Measurements from ENCODE around the gene PTPRN2. TPM values are rescaled to one million over a fixed set of nuclear protein-coding genes. Genes with fewer than 3 reads are reported as not detected.

The PTPRN2 gene
- polyA plus RNA-seq, 1 experiment = 0.02 TPM

DNA sequence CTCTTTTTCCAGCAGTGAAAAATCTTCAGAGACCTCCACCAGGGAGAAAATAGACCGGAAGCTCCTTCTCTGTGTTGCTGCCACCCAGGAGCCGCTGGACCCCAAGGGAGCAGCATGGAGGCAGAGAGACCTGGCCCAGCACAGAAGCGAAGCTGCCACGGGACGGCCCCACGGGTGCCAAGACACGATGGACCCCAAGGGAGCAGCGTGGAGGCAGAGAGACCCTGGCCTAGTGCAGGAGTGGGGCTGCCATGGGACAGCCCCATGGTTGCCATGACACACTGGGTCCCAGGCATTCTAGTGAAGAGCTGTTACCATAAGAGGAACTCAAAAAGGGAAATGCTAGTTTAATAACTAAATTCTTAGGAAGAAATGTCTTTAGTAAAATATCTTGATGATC, 186.3 kb downstream of the PTPRN2 start:
- no peak overlapping the region for H3K4me3 ChIP-seq (ENCODE audit: low read depth, low read length)
- H3K9me3 ChIP-seq (ENCODE audit: control insufficient read depth, insufficient read depth, low read length) = peaks cover 79% of the 10 kb centered on the region
- TF ChIP-seq, protein P1, sequence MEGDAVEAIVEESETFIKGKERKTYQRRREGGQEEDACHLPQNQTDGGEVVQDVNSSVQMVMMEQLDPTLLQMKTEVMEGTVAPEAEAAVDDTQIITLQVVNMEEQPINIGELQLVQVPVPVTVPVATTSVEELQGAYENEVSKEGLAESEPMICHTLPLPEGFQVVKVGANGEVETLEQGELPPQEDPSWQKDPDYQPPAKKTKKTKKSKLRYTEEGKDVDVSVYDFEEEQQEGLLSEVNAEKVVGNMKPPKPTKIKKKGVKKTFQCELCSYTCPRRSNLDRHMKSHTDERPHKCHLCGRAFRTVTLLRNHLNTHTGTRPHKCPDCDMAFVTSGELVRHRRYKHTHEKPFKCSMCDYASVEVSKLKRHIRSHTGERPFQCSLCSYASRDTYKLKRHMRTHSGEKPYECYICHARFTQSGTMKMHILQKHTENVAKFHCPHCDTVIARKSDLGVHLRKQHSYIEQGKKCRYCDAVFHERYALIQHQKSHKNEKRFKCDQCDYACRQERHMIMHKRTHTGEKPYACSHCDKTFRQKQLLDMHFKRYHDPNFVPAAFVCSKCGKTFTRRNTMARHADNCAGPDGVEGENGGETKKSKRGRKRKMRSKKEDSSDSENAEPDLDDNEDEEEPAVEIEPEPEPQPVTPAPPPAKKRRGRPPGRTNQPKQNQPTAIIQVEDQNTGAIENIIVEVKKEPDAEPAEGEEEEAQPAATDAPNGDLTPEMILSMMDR (IDR thresholded peaks at IDR 0.05; ENCODE audit: low read depth, low read length) = no peak
- H3K27me3 ChIP-seq (ENCODE audit: control insufficient read depth, insufficient read depth, low read length) = no peaks in the 10 kb centered on the region
- no peak for DNase-seq (ENCODE audit: low read depth, low spot score)
- CTCF ChIA-PET = no interaction called here
- no peak overlapping the region for H3K27ac ChIP-seq (ENCODE audit: low read depth, low read length)
- POLR2A ChIA-PET = no interaction called here

DNA sequence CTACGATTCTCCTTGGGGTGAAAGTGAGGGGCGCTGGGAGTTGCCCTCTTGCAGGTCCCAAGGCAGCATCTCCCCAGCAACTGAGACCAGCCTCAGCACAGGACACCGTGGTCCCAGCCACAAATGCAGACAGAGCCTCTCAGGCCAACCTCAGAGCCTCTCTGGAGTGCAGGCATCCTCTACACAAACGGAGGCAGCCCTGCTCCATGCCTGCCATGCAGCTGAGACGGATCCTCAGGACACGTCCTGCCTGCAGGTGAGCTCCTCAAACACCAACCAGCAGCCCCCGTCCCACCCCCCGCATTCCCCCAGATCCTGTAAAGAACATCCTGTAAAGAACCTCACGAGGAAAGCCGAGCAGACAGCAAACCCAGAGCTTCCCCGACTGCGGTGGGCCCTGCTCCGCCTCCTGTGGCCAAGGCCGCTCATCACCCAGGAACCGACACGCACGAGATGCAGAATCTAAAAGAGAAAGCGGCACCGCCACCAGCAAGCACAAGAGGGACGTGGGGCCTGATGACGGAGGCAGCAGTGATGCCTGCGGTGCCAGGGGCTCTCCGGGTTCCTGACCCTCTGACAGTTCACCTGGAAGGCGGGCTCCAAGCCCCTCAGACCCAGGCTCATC, 186.9 kb downstream of the PTPRN2 start:
- Histone ChIP-seq H3K27me3 (ENCODE audit: control insufficient read depth, insufficient read depth, low read length) (no peaks in the 10 kb centered on the region), H3K4me3 (ENCODE audit: low read depth, low read length) (no peak overlapping the region), H3K9me3 (ENCODE audit: control insufficient read depth, insufficient read depth, low read length) (peaks cover 81% of the 10 kb centered on the region), H3K27ac (ENCODE audit: low read depth, low read length) (no peak overlapping the region)
- ChIA-PET POLR2A (no interaction called here), CTCF (no interaction called here)
- DNase-seq (ENCODE audit: low read depth, low spot score) = no peak
- TF ChIP-seq, protein P1 (IDR thresholded peaks at IDR 0.05; ENCODE audit: low read depth, low read length) = no peak

DNA sequence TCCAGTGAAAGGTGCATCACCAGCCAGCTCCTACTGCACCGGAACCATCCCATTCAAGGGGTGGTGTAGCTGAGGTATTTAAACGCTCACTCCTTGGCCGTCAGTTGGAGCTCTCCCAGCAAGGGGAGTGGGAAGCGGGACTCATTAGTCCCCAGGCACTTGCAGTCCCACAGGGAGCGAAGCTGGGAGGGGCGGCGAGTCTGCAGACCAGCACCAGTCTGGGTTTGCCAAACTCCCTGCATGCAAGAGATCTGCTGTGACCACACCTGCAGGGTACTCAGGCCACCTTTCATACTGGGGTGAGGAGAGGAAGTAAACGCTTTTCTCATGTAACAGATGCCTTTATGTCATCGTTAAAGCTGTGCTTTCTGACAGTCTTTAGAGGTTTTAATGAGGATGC, 187.9 kb downstream of the PTPRN2 start:
- TF ChIP-seq, protein P1 (IDR thresholded peaks at IDR 0.05; ENCODE audit: low read depth, low read length) = no peak
- Histone ChIP-seq H3K27me3 (ENCODE audit: control insufficient read depth, insufficient read depth, low read length) (no peaks in the 10 kb centered on the region), H3K9me3 (ENCODE audit: control insufficient read depth, insufficient read depth, low read length) (peaks cover 76% of the 10 kb centered on the region), H3K27ac (ENCODE audit: low read depth, low read length) (no peak overlapping the region), H3K4me3 (ENCODE audit: low read depth, low read length) (no peak overlapping the region)
- POLR2A ChIA-PET = no interaction called here
- DNase-seq (ENCODE audit: low read depth, low spot score) = no peak
- CTCF ChIA-PET = no interaction called here

DNA sequence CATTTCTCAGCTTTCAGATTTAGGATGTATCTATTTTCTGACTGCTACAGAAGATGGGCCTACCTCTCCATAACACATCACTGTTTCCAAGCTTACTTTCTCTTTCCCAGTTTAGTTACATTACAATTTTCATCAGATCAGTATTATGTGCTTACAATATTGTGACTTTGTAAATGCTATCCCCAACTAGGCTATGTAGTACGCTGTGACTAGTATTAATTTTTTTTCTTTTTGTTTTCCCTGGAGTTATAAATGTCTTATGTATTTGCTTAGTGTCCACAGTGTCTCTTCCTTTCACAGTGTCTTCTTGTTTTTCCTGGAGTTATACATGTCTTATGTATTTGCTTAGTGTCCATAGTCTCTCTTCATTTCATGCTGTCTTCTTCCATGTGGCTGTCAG, 188.9 kb downstream of the PTPRN2 start:
- no peak for DNase-seq (ENCODE audit: low read depth, low spot score)
- H3K9me3 ChIP-seq (ENCODE audit: control insufficient read depth, insufficient read depth, low read length) = peaks cover 77% of the 10 kb centered on the region
- ChIA-PET CTCF (no interaction called here), POLR2A (no interaction called here)
- TF ChIP-seq, protein P1 (IDR thresholded peaks at IDR 0.05; ENCODE audit: low read depth, low read length) = no peak
- H3K4me3 ChIP-seq (ENCODE audit: low read depth, low read length) = no peak overlapping the region
- no peaks in the 10 kb centered on the region for H3K27me3 ChIP-seq (ENCODE audit: control insufficient read depth, insufficient read depth, low read length)
- H3K27ac ChIP-seq (ENCODE audit: low read depth, low read length) = no peak overlapping the region

DNA sequence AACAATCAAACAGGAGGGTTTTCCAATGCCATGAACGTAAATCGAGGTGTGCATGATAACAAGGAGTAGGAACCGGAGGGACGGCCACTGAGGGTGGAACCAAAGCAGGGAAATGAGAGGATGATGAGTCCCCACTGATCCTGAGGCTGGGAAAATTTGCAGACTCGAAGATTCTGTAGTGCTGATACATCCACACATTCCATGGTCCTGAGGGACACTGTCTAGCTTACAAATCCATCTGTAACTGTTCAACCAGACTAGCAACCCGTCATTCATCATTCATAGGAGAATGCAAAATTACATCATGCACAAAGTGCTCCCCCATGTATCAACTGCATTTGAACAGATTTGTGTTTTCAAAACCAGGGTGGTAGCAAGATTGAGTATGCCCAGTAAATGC, 189.7 kb downstream of the PTPRN2 start:
- ChIA-PET CTCF (no interaction called here), POLR2A (no interaction called here)
- DNase-seq (ENCODE audit: low read depth, low spot score) = no peak
- Histone ChIP-seq H3K27me3 (ENCODE audit: control insufficient read depth, insufficient read depth, low read length) (no peaks in the 10 kb centered on the region), H3K9me3 (ENCODE audit: control insufficient read depth, insufficient read depth, low read length) (peaks cover 77% of the 10 kb centered on the region), H3K4me3 (ENCODE audit: low read depth, low read length) (no peak overlapping the region), H3K27ac (ENCODE audit: low read depth, low read length) (no peak overlapping the region)
- TF ChIP-seq, protein P1 (IDR thresholded peaks at IDR 0.05; ENCODE audit: low read depth, low read length) = no peak
